A204.1 (cell line): ENCODE measurements around the gene ARHGEF4.

Experiments used
- FAIRE-seq: peaks from 2 replicates; lab custom pipeline; 2012; peaks lifted over from hg19 to GRCh38; lab: Jason Lieb, UNC

The ARHGEF4 gene

GRCh38 chr2:131039101-131039440 is 202.4 kb downstream of the ARHGEF4 start:
- no peak for FAIRE-seq

DNA sequence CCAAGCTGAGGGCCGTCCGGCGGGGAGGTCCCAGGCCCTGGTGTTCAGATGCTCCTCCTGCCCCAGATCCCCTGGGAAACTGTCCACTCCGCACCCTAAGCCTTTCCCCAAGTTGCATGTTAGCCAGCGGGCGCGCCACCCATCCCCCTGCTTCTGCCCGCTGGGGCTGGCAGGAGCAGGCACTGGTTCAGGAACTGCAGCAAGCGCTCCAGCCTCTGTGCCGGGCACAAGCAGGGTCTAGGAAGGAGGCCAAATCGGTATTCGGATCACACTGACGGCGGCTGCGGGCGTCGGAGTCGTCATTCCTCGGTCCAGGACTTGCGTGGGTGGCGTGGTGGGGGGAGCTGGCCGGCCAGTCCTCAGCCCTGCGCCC is 202.8 kb downstream of the ARHGEF4 start:
- no peak for FAIRE-seq

- FAIRE-seq: no peak
These were observed 203.4 kb downstream of the ARHGEF4 start for GRCh38 chr2:131039908-131040660.

GRCh38 chr2:131040661-131041401 is 204.1 kb downstream of the ARHGEF4 start:
- FAIRE-seq: no peak

DNA sequence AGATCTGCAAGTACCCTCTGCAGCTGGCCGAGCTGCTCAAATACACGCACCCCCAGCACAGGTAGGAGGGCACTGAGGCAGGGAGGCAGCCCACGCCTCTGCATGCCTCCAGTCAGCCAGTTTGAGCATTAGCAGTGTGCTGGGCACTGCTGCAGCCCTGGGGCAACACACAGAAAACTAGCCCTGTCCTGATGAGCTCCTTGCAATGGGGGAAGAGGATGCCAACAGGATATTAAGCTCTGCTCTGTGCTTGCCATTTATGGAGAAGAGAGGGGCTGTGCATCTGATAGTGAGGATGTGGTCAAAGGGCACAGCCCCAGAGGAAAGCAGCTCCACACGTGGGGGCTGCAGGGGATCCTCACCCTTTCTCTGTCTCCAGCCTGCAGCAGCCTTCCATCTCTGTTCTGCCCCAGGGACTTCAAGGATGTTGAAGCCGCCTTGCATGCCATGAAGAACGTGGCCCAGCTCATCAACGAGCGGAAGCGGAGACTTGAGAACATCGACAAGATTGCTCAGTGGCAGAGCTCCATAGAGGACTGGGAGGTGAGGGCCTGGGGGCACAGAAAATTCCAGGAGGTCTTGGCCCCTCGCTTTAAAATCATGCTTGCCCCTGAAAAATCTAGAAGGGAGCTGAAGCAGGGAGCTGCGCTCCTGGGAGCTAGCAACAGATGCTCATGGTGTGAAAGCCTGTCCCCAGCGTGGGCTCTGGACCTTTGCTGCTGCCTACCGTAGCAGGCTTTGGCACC is 204.9 kb downstream of the ARHGEF4 start:
- no peak for FAIRE-seq

GRCh38 chr2:131042148-131042775 is 205.5 kb downstream of the ARHGEF4 start:
- FAIRE-seq: no peak

GRCh38 chr2:131043199-131044074 is 206.7 kb downstream of the ARHGEF4 start:
- no peak for FAIRE-seq

DNA sequence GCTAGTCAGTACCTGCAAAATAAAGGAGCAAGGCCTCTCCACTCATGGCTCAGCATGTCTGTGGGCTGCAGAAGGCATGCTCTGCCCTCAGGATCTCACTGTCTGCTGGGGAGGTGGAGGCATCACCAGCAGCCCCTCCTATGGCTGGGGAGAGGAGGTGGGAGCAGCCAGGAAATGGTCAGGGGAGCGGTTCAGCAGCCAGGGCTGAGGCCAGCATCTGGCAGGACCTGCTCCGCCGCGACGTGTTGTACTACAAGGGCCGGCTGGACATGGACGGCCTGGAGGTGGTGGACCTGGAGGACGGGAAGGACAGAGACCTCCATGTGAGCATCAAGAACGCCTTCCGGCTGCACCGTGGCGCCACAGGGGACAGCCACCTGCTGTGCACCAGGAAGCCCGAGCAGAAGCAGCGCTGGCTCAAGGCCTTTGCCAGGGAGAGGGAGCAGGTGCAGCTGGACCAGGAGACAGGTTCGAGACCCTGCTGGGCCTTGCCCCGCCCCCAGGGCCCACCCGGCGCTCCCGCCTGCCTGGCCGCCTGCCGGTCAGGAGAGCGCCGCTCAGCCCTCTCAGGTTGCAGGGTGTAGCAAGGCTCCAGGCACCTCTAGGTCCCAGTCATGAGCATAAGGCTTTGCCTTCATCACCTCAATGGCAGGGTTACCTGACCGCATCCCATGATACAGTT is 207.5 kb downstream of the ARHGEF4 start:
- FAIRE-seq: no peak

DNA sequence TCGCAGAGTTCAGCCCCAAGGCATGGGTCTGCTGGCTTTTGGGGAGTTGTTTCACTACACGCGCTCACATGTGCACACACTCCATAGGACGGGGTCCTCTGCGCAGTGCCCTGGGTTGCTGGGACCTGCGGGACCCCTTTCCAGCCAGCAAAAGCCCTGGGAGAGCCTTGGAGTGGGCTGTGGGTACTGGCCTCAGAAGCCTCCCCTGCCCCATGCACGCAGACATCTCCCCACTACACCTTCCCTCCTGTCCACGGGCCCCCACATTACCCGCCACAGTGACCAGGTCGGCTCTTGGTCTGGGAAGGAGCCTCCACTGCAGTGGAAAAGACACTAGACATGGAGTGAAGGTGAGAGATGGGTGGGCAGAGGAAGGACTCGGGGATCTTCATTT is 208.0 kb downstream of the ARHGEF4 start:
- no peak for FAIRE-seq

GRCh38 chr2:131045286-131046027 is 208.7 kb downstream of the ARHGEF4 start:
- no peak for FAIRE-seq

DNA sequence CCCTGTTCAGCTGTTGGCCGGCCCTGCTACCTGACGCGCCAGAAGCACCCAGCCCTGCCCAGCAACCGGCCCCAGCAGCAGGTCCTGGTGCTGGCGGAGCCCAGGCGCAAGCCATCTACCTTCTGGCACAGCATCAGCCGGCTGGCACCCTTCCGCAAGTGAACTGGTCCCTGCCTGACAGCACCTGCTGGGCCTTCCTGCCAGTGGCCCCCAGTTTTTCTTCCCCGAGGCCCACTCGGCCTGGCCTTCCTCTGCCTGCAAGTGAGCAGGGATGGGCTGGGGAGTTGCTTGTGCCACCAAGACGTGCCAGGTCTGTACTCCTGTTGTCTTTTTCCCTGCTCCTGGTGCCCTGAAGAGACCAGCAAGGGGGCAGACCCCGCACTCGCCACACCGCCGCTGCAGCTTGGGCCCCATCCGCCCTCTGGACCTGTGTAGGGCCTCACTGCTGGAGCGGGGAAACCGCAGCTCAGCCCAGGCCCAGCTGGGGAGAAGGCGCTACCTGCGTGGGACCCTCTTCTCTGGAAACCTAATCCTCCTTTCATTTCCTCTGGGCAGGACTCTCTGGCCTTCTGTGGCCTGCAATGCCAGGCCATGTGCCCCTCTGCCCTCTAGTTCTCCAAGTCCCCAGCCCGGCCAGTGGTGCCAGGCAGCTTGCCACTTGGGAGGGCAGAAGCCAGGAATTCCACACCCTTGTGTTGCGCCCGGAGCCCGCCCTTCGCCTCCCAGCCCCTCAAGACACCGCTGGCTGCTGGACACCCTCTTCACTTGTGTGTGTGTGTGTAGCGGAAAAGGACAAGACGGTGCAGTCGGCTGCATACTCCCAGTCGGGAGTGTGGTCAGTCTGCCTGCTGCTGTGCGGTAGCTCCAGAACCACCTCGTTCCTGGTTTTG is 209.6 kb downstream of the ARHGEF4 start:
- FAIRE-seq: no peak

- FAIRE-seq: no peak
These were observed 210.4 kb downstream of the ARHGEF4 start for GRCh38 chr2:131046918-131047652.

DNA sequence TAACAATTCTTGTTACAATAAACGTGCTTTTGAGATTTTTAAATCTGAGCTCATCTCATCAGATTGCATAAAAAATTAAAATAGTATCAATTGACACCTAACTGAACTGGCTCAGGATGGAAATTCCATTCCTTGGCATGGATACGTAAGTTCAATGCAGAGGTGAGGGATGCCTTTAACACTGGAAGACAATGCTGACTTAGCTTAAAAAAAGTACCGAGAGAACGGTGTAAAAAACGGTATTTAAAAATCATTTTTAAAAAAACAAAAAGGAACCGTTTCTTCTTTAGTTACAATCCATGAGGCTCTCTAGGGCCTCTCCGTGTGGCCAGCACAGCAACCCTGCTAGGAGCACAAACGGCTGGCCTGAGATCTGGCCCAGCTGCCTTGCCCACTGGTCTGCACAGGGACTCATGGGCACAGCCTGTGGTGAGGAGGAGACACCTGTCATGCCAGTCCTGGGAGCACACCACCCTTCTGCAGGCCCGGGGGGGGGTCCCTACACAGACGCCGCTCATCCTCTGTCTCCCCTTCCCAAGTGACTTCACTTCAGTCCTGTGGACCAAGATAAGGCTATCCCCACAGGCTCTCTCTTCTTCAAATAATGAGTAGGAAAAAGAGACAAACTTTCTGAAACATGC is 211.3 kb downstream of the ARHGEF4 start:
- no peak for FAIRE-seq

GRCh38 chr2:131048641-131049040 is 211.9 kb downstream of the ARHGEF4 start:
- FAIRE-seq: no peak

DNA sequence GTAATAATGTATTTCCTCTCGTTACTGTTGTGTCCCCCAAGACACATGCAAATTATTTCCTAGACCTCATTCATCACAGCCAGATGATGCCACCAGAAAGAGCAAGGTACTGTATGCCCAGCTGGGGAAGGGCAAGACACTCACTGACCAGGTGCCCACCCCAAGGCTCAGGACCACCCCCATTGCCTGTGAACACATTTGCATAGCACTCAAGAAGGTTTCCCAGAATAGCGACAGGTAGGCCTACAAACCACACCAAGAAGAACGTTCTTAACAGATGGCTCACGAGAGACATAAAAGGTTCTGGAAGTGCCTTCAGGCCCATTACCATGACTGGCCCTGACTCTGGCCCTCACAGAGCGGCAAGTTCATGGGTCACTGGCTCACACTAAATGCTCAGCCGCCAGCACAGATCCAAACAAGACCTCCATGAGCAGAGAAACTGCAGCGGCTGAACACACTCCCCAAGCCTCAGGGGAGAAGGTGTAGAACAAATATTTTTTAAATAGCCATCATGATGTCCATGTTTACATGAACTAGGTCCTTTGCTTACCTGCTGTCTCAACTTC is 212.5 kb downstream of the ARHGEF4 start:
- FAIRE-seq: no peak

- FAIRE-seq: no peak
These were observed 214.2 kb downstream of the ARHGEF4 start for GRCh38 chr2:131050896-131051295.

- FAIRE-seq: no peak
These were observed 216.1 kb downstream of the ARHGEF4 start for GRCh38 chr2:131052741-131053263.

- no peak for FAIRE-seq
These were observed 217.8 kb downstream of the ARHGEF4 start for GRCh38 chr2:131054488-131054887.
